ENCODE data around the gene KIF11. TPM values are rescaled to one million over a fixed set of nuclear protein-coding genes. Genes with fewer than 3 reads are reported as not detected.

The KIF11 gene
- total and polyA plus RNA-seq, 2 of the 13 experiments (the other 11 are each of a cell fraction or from before 2014, with no cell fraction given): 8.7 to 38.4 TPM

GRCh38 chr10:92697663-92698511 lies 105.0 kb downstream of the KIF11 start (continued):
- TF ChIP-seq, protein P1, sequence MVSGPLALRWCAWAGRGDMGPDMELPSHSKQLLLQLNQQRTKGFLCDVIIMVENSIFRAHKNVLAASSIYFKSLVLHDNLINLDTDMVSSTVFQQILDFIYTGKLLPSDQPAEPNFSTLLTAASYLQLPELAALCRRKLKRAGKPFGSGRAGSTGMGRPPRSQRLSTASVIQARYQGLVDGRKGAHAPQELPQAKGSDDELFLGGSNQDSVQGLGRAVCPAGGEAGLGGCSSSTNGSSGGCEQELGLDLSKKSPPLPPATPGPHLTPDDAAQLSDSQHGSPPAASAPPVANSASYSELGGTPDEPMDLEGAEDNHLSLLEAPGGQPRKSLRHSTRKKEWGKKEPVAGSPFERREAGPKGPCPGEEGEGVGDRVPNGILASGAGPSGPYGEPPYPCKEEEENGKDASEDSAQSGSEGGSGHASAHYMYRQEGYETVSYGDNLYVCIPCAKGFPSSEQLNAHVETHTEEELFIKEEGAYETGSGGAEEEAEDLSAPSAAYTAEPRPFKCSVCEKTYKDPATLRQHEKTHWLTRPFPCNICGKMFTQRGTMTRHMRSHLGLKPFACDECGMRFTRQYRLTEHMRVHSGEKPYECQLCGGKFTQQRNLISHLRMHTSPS (CRISPR knock-in tag; IDR thresholded peaks at IDR 0.05; ENCODE audit: low read depth): no peak
- TF ChIP-seq ELF3 (CRISPR knock-in tag; IDR thresholded peaks at IDR 0.05) (peak; percentile 52; the same call in 1 of the 2 replicates), HNF4A (CRISPR knock-in tag; IDR thresholded peaks at IDR 0.05) (peak; percentile 72), PAWR (CRISPR knock-in tag; IDR thresholded peaks at IDR 0.05; ENCODE audit: borderline replicate concordance) (no peak), HNF4G (IDR thresholded peaks at IDR 0.05; ENCODE audit: borderline replicate concordance, low read depth, low read length) (peak; percentile 51), HNF4G (CRISPR knock-in tag; IDR thresholded peaks at IDR 0.05; ENCODE audit: borderline replicate concordance, low read depth) (no peak), TFAP4 (IDR thresholded peaks at IDR 0.05; ENCODE audit: borderline replicate concordance, low read depth) (peak; percentile 19; the same call in 1 of the 2 replicates), ZSCAN12 (CRISPR knock-in tag; IDR thresholded peaks at IDR 0.05) (no peak), ZNF879 (CRISPR knock-in tag; IDR thresholded peaks at IDR 0.05) (no peak), BHLHE40 (IDR thresholded peaks at IDR 0.05; ENCODE audit: low read length) (peak; percentile 56; the same call in 1 of the 2 replicates), ZNF224 (CRISPR knock-in tag; IDR thresholded peaks at IDR 0.05) (no peak), ZNF773 (CRISPR knock-in tag; IDR thresholded peaks at IDR 0.05; ENCODE audit: borderline replicate concordance) (no peak), EP300 (IDR thresholded peaks at IDR 0.05; ENCODE audit: low read depth in 2 of 2, low read length in 2 of 2) (peak in 1 of 2 experiments; percentile 94; a peak in 2 of 4 replicates), EP300 (CRISPR knock-in tag; IDR thresholded peaks at IDR 0.05; ENCODE audit: borderline replicate concordance) (peak; percentile 86), FOXC1 (CRISPR knock-in tag; IDR thresholded peaks at IDR 0.05; ENCODE audit: borderline replicate concordance) (no peak), REPIN1 (CRISPR knock-in tag; IDR thresholded peaks at IDR 0.05; ENCODE audit: borderline replicate concordance, low read depth) (peak; percentile 38; the same call in 1 of the 2 replicates), HDAC2 (CRISPR knock-in tag; IDR thresholded peaks at IDR 0.05) (peak; percentile 72; the same call in 1 of the 2 replicates), CREM (IDR thresholded peaks at IDR 0.05) (peak; percentile 96), CREM (CRISPR knock-in tag; IDR thresholded peaks at IDR 0.05) (no peak), NFIC (IDR thresholded peaks at IDR 0.05; ENCODE audit: low read length) (peak; percentile 98), RELA (CRISPR knock-in tag; IDR thresholded peaks at IDR 0.05) (no peak)
- TF ChIP-seq, protein P2, sequence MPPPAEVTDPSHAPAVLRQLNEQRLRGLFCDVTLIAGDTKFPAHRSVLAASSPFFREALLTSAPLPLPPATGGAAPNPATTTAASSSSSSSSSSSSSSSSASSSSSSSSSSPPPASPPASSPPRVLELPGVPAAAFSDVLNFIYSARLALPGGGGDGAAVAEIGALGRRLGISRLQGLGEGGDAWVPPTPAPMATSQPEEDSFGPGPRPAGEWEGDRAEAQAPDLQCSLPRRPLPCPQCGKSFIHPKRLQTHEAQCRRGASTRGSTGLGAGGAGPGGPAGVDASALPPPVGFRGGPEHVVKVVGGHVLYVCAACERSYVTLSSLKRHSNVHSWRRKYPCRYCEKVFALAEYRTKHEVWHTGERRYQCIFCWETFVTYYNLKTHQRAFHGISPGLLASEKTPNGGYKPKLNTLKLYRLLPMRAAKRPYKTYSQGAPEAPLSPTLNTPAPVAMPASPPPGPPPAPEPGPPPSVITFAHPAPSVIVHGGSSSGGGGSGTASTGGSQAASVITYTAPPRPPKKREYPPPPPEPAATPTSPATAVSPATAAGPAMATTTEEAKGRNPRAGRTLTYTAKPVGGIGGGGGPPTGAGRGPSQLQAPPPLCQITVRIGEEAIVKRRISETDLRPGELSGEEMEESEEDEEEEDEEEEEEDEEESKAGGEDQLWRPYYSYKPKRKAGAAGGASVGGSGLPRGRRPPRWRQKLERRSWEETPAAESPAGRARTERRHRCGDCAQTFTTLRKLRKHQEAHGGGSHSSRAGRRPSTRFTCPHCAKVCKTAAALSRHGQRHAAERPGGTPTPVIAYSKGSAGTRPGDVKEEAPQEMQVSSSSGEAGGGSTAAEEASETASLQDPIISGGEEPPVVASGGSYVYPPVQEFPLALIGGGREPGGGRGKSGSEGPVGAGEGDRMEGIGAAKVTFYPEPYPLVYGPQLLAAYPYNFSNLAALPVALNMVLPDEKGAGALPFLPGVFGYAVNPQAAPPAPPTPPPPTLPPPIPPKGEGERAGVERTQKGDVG (CRISPR knock-in tag; IDR thresholded peaks at IDR 0.05; ENCODE audit: borderline replicate concordance): no peak
- TF ChIP-seq, protein P3, sequence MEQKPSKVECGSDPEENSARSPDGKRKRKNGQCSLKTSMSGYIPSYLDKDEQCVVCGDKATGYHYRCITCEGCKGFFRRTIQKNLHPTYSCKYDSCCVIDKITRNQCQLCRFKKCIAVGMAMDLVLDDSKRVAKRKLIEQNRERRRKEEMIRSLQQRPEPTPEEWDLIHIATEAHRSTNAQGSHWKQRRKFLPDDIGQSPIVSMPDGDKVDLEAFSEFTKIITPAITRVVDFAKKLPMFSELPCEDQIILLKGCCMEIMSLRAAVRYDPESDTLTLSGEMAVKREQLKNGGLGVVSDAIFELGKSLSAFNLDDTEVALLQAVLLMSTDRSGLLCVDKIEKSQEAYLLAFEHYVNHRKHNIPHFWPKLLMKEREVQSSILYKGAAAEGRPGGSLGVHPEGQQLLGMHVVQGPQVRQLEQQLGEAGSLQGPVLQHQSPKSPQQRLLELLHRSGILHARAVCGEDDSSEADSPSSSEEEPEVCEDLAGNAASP (CRISPR knock-in tag; IDR thresholded peaks at IDR 0.05; ENCODE audit: borderline replicate concordance): peak; percentile 62; the same call in 1 of the 2 replicates

All from HepG2 (cell line).